Measurements from ENCODE around the gene FRMD8.

DNA sequence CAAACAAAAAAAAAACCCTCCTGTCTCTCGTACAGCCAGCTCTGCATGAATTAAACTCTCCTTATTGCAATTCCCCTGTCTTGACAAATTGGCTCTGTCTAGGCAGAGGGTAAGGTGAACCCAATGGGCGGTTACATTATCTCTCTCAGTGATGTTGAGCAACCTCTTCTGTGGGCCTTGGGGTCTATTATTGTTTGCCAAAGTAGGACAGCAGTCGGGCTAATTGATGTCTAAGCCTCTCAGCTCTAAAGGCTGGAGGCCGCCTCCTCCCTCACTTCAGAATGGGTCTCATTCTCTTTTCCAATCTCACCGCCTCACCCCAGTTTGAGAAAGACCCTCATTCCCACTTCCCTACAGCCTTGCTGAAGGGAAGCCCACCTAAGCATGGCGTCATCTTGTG is 2.7 kb upstream of the FRMD8 start:
- TF ChIP-seq POLR2A (IDR thresholded peaks at IDR 0.05; ENCODE audit: low read length): no peak
- no peak for TF ChIP-seq GATA1 (IDR thresholded peaks at IDR 0.05; ENCODE audit: low read depth, low read length)

Data from erythroblast (primary cell).